Osteocyte (in vitro differentiated cells): ENCODE measurements around the gene RHCG. TPM values are rescaled to one million over a fixed set of nuclear protein-coding genes. Genes with fewer than 3 reads are reported as not detected.

Source experiments
- DNase-seq: peaks from one replicate; pipeline ENCODE4 v3.0.0; 2021; ENCODE audit warnings: mixed read lengths; ENCODE audit not compliant: unreplicated experiment; ENCODE audit errors: extremely low spot score
- H3K27ac Mint-ChIP-seq: one replicate; pipeline ENCODE4 v1.8.0; 2021; ENCODE audit warnings: mild to moderate bottlenecking, mixed read lengths; ENCODE audit not compliant: unreplicated experiment
- H3K27me3 Mint-ChIP-seq: one replicate; pipeline ENCODE4 v1.8.0; 2021; ENCODE audit warnings: mixed read lengths; ENCODE audit not compliant: unreplicated experiment
- H3K36me3 Mint-ChIP-seq: one replicate; pipeline ENCODE4 v1.8.0; 2021; ENCODE audit warnings: mixed read lengths; ENCODE audit not compliant: unreplicated experiment
- H3K4me1 Mint-ChIP-seq: one replicate; pipeline ENCODE4 v1.8.0; 2021; ENCODE audit warnings: mixed read lengths; ENCODE audit not compliant: unreplicated experiment
- H3K4me3 Mint-ChIP-seq: one replicate; pipeline ENCODE4 v1.8.0; 2021; ENCODE audit warnings: mild to moderate bottlenecking, moderate library complexity, mixed read lengths; ENCODE audit not compliant: unreplicated experiment
- H3K9me3 Mint-ChIP-seq: one replicate; pipeline ENCODE4 v1.8.0; 2021; ENCODE audit warnings: mixed read lengths; ENCODE audit not compliant: unreplicated experiment
- total RNA-seq: library from RNA; stranded (reverse); gene quantifications from 2 replicates; pipeline ENCODE4 v1.2.1, GENCODE V29; 2021
- TF ChIP-seq, protein P1 (sequence below): fragments of 200-600 bp; sonication (generic); IDR thresholded peaks from 2 replicates; pipeline ENCODE4 v1.5.0; 2021; ENCODE audit warnings: antibody characterized with exemption, mild to moderate bottlenecking, moderate library complexity

The RHCG gene
- total RNA-seq, 1 donor from 2014 or later, result not detected

DNA sequence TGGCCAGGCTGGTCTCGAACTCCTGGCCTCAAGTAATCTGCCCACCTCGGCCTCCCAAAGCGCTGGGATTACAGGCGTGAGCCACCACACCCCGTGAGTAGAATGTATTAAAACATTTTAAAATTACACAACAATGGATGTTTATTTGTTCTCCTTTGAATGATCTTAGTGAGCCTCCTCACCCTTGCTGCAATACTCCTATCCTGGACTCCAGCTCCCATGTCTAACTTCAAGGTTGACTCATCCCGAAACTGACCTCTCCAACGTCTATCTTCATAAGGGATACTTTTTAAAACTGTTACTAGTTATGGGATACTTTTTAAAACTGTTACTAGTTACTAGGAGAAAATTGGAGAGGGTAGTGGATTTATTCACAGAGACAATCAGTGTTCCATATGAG is 17.8 kb upstream of the RHCG start:
- Mint-ChIP-seq H3K27me3 (peaks cover 69% of the 10 kb centered on the region), H3K36me3 (no peaks in the 10 kb centered on the region)
- TF ChIP-seq, protein P1, sequence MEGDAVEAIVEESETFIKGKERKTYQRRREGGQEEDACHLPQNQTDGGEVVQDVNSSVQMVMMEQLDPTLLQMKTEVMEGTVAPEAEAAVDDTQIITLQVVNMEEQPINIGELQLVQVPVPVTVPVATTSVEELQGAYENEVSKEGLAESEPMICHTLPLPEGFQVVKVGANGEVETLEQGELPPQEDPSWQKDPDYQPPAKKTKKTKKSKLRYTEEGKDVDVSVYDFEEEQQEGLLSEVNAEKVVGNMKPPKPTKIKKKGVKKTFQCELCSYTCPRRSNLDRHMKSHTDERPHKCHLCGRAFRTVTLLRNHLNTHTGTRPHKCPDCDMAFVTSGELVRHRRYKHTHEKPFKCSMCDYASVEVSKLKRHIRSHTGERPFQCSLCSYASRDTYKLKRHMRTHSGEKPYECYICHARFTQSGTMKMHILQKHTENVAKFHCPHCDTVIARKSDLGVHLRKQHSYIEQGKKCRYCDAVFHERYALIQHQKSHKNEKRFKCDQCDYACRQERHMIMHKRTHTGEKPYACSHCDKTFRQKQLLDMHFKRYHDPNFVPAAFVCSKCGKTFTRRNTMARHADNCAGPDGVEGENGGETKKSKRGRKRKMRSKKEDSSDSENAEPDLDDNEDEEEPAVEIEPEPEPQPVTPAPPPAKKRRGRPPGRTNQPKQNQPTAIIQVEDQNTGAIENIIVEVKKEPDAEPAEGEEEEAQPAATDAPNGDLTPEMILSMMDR, result no peak

DNA sequence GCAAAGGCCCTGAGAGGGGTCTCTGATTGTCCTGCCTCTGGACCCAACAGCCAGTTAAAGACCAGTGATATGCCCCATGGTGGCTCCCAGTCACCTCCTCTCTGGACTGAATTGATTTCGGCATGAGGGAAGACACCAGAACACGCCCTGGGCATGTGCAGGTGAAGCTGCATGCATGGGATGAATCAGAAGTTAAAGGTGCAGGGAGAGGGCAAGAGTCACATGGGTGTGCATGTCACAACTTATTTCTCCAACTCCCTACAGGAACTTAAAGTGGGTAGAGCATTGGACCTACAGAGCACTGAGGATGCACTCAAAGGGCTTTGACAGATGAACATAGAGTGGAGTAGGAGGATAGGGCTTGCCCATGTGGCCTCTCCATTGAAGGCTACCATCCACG is 16.9 kb upstream of the RHCG start:
- Mint-ChIP-seq H3K4me3 (no peak overlapping the region), H3K9me3 (no peaks in the 10 kb centered on the region), H3K4me1 (no peaks in the 10 kb centered on the region), H3K36me3 (no peaks in the 10 kb centered on the region), H3K27ac (no peak overlapping the region), H3K27me3 (peaks cover 65% of the 10 kb centered on the region)
- TF ChIP-seq, protein P1, result no peak
- peak; percentile 49 for DNase-seq

More for the DNA sequence above, 17.8 kb upstream of the RHCG start:
- Mint-ChIP-seq H3K9me3 (no peaks in the 10 kb centered on the region), H3K27ac (no peak overlapping the region), H3K4me3 (no peak overlapping the region), H3K4me1 (no peaks in the 10 kb centered on the region)
- DNase-seq, result no peak

DNA sequence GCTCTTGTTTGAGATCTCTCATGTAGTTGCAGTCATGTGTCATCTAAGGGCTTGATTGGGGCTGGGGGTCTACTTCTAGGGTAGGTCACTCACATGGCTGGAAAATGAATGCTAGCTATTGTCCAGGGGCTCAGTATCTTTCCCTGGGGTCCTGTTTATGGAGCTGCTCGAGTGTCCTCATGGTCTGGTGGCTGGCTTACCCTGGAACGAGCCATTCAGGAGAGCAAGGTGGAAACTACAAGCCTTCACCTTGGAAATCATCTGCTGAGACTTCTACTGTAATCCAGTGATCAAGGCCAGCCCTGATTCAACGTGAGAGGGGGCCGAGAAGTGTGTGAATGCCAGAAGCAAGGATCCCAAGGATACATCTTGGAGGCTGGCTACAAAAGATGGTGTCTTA is 16.2 kb upstream of the RHCG start:
- Mint-ChIP-seq H3K4me3 (no peak overlapping the region), H3K27me3 (peaks cover 65% of the 10 kb centered on the region), H3K27ac (no peak overlapping the region), H3K9me3 (no peaks in the 10 kb centered on the region), H3K36me3 (no peaks in the 10 kb centered on the region), H3K4me1 (no peaks in the 10 kb centered on the region)
- peak; percentile 19 for DNase-seq
- TF ChIP-seq, protein P1, result no peak

DNA sequence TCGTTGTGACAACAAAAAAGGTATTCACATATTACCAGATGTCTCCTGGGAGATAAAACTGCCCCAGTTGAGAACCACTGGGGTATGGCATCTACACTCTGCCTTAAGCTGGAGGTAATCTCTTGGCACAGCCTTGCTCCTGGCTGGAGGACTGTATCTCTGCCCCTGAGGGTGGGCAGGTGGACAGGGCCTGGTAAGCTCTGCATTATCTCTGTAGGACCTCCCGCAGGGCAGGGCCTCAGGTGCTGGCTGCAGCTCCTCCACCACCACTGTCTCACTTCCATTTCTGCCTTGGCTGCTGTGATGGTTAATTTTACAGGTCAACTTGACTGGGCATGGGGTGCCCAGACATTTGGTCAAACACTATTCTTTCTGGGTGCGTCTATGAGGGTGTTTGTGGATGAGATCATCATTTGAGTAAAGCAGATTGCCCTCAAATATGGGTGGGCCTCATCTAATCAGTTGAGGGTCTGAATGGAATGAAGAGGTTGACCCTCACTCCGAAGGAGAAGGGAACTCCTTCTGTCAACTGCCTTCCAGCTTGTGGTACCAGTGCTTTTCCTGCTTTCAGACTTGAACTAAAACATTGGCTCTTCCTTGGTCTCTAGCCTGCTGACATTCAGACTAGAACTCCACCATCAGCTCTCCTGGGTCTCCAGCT is 9.8 kb upstream of the RHCG start:
- no peak for DNase-seq

DNA sequence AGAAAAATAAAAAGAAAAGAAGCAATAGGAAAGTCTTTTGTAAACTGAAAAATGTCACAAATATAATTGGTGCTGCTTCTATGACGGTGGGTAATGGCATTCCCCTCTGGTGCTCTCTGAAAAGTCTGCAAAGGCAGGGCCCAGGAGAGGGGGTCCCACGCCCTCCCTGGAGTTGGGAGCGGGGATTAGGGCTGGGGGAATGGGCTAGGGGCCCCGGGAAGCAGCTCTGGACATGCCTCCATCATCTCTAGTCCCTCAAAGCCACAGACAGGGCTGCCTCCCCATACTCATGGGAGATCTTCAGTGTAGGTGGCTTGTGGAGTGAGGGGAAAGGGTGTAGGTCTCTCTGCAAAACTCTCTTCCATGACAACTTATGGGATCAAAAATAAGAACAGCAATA is 7.8 kb upstream of the RHCG start:
- no peak overlapping the region for H3K27ac Mint-ChIP-seq
- DNase-seq, result no peak
- no peaks in the 10 kb centered on the region for H3K36me3 Mint-ChIP-seq
- peaks cover 36% of the 10 kb centered on the region for H3K27me3 Mint-ChIP-seq
- H3K9me3 Mint-ChIP-seq, result no peaks in the 10 kb centered on the region
- TF ChIP-seq, protein P1, result no peak
- H3K4me1 Mint-ChIP-seq, result no peaks in the 10 kb centered on the region
- no peak overlapping the region for H3K4me3 Mint-ChIP-seq

More for the DNA sequence above, 9.8 kb upstream of the RHCG start:
- TF ChIP-seq, protein P1, result no peak
- no peaks in the 10 kb centered on the region for H3K36me3 Mint-ChIP-seq
- H3K4me1 Mint-ChIP-seq, result no peaks in the 10 kb centered on the region
- no peaks in the 10 kb centered on the region for H3K9me3 Mint-ChIP-seq
- peaks cover 48% of the 10 kb centered on the region for H3K27me3 Mint-ChIP-seq
- H3K27ac Mint-ChIP-seq, result no peak overlapping the region
- no peak overlapping the region for H3K4me3 Mint-ChIP-seq
